Measurements from ENCODE around the gene SMIM38. TPM values are rescaled to one million over a fixed set of nuclear protein-coding genes. Genes with fewer than 3 reads are reported as not detected.

SMIM38 gene
- total and polyA plus RNA-seq, 2 experiments from 2014 or later, result 0.38 TPM; not detected in 1

DNA sequence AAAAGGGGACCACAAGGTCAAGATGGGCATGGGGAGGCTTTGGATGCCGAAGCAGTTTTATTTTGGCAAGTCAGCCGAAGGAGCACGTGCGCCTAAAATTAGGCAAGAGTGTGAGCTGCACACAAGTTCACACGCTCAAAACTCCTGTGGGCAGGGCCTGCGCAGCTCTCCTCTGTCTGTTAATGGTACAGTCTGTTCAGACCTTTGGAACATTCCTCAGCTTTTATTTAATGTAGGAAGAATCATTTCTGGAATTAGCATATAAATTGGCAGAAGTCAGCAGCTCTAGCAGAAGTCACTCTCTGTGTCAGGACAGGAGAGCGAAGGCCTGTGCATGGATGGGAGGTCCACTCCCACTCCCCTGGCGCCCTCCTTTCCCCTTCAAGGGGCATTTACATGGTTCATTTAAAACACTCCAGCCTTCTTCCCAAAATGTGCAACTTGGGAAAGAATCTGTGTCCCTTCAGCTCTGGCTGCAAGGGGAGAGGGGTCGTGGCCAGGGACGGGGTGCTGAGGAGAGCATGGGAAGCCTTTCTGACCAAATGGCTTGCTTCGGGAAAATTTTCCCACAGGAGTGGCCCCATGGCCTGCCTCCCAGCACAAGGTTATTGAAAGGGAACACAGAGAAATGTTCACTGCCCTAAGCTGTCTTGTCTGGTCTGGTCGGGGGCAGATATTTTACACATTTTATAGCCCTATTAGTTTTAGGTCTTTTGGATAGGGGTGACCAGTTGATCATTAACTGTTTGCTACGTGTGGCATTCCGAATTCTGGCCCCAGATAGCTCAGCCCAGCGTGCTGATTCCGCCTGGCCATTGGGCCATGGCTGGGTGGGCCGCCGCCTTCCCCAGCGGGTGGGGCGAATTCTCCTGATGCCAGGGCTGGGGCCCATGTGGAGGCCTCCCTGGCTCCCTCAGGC lies 43.9 kb upstream of the SMIM38 start:
- H3K9me3 Mint-ChIP-seq, result peaks cover 26% of the 10 kb centered on the region
- peaks cover 3% of the 10 kb centered on the region; the same call in 1 of the 3 replicates for H3K36me3 Mint-ChIP-seq (ENCODE audit: low read depth)
- H3K27me3 ChIP-seq (ENCODE audit: insufficient read depth), result no peaks in the 10 kb centered on the region
- H3F3A ChIP-seq (replicated peaks; ENCODE audit: low read depth), result no peaks in the 10 kb centered on the region
- H3K27ac Mint-ChIP-seq, result no peak overlapping the region
- H3K4me1 Mint-ChIP-seq, result no peaks in the 10 kb centered on the region
- TF ChIP-seq ZNF114 (CRISPR knock-in tag; IDR thresholded peaks at IDR 0.05) (no peak), CREB1 (CRISPR knock-in tag; IDR thresholded peaks at IDR 0.05; ENCODE audit: low read depth) (no peak), JUNB (IDR thresholded peaks at IDR 0.05; ENCODE audit: unreplicated experiment) (no peak), ZNF331 (CRISPR knock-in tag; IDR thresholded peaks at IDR 0.05; ENCODE audit: low read depth) (no peak), EZH2phosphoT487 (IDR thresholded peaks at IDR 0.05; ENCODE audit: unreplicated experiment) (no peak), NANOG (IDR thresholded peaks at IDR 0.05; ENCODE audit: borderline replicate concordance) (no peak), EZH2 (IDR thresholded peaks at IDR 0.05; ENCODE audit: low read depth, unreplicated experiment) (no peak), POLR2AphosphoS5 (IDR thresholded peaks at IDR 0.05; ENCODE audit: low read depth) (no peak), STAT1 (IDR thresholded peaks at IDR 0.05; ENCODE audit: unreplicated experiment) (no peak)
- TF ChIP-seq, protein P1, sequence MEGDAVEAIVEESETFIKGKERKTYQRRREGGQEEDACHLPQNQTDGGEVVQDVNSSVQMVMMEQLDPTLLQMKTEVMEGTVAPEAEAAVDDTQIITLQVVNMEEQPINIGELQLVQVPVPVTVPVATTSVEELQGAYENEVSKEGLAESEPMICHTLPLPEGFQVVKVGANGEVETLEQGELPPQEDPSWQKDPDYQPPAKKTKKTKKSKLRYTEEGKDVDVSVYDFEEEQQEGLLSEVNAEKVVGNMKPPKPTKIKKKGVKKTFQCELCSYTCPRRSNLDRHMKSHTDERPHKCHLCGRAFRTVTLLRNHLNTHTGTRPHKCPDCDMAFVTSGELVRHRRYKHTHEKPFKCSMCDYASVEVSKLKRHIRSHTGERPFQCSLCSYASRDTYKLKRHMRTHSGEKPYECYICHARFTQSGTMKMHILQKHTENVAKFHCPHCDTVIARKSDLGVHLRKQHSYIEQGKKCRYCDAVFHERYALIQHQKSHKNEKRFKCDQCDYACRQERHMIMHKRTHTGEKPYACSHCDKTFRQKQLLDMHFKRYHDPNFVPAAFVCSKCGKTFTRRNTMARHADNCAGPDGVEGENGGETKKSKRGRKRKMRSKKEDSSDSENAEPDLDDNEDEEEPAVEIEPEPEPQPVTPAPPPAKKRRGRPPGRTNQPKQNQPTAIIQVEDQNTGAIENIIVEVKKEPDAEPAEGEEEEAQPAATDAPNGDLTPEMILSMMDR (conservative IDR thresholded peaks at IDR 0.05; ENCODE audit: low read depth in 2 of 2), result no peak
- TF ChIP-seq, protein P2, sequence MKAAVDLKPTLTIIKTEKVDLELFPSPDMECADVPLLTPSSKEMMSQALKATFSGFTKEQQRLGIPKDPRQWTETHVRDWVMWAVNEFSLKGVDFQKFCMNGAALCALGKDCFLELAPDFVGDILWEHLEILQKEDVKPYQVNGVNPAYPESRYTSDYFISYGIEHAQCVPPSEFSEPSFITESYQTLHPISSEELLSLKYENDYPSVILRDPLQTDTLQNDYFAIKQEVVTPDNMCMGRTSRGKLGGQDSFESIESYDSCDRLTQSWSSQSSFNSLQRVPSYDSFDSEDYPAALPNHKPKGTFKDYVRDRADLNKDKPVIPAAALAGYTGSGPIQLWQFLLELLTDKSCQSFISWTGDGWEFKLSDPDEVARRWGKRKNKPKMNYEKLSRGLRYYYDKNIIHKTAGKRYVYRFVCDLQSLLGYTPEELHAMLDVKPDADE (IDR thresholded peaks at IDR 0.05), result no peak
- TF ChIP-seq, protein P3, sequence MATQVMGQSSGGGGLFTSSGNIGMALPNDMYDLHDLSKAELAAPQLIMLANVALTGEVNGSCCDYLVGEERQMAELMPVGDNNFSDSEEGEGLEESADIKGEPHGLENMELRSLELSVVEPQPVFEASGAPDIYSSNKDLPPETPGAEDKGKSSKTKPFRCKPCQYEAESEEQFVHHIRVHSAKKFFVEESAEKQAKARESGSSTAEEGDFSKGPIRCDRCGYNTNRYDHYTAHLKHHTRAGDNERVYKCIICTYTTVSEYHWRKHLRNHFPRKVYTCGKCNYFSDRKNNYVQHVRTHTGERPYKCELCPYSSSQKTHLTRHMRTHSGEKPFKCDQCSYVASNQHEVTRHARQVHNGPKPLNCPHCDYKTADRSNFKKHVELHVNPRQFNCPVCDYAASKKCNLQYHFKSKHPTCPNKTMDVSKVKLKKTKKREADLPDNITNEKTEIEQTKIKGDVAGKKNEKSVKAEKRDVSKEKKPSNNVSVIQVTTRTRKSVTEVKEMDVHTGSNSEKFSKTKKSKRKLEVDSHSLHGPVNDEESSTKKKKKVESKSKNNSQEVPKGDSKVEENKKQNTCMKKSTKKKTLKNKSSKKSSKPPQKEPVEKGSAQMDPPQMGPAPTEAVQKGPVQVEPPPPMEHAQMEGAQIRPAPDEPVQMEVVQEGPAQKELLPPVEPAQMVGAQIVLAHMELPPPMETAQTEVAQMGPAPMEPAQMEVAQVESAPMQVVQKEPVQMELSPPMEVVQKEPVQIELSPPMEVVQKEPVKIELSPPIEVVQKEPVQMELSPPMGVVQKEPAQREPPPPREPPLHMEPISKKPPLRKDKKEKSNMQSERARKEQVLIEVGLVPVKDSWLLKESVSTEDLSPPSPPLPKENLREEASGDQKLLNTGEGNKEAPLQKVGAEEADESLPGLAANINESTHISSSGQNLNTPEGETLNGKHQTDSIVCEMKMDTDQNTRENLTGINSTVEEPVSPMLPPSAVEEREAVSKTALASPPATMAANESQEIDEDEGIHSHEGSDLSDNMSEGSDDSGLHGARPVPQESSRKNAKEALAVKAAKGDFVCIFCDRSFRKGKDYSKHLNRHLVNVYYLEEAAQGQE (IDR thresholded peaks at IDR 0.05; ENCODE audit: unreplicated experiment), result no peak
- TF ChIP-seq, protein P4, sequence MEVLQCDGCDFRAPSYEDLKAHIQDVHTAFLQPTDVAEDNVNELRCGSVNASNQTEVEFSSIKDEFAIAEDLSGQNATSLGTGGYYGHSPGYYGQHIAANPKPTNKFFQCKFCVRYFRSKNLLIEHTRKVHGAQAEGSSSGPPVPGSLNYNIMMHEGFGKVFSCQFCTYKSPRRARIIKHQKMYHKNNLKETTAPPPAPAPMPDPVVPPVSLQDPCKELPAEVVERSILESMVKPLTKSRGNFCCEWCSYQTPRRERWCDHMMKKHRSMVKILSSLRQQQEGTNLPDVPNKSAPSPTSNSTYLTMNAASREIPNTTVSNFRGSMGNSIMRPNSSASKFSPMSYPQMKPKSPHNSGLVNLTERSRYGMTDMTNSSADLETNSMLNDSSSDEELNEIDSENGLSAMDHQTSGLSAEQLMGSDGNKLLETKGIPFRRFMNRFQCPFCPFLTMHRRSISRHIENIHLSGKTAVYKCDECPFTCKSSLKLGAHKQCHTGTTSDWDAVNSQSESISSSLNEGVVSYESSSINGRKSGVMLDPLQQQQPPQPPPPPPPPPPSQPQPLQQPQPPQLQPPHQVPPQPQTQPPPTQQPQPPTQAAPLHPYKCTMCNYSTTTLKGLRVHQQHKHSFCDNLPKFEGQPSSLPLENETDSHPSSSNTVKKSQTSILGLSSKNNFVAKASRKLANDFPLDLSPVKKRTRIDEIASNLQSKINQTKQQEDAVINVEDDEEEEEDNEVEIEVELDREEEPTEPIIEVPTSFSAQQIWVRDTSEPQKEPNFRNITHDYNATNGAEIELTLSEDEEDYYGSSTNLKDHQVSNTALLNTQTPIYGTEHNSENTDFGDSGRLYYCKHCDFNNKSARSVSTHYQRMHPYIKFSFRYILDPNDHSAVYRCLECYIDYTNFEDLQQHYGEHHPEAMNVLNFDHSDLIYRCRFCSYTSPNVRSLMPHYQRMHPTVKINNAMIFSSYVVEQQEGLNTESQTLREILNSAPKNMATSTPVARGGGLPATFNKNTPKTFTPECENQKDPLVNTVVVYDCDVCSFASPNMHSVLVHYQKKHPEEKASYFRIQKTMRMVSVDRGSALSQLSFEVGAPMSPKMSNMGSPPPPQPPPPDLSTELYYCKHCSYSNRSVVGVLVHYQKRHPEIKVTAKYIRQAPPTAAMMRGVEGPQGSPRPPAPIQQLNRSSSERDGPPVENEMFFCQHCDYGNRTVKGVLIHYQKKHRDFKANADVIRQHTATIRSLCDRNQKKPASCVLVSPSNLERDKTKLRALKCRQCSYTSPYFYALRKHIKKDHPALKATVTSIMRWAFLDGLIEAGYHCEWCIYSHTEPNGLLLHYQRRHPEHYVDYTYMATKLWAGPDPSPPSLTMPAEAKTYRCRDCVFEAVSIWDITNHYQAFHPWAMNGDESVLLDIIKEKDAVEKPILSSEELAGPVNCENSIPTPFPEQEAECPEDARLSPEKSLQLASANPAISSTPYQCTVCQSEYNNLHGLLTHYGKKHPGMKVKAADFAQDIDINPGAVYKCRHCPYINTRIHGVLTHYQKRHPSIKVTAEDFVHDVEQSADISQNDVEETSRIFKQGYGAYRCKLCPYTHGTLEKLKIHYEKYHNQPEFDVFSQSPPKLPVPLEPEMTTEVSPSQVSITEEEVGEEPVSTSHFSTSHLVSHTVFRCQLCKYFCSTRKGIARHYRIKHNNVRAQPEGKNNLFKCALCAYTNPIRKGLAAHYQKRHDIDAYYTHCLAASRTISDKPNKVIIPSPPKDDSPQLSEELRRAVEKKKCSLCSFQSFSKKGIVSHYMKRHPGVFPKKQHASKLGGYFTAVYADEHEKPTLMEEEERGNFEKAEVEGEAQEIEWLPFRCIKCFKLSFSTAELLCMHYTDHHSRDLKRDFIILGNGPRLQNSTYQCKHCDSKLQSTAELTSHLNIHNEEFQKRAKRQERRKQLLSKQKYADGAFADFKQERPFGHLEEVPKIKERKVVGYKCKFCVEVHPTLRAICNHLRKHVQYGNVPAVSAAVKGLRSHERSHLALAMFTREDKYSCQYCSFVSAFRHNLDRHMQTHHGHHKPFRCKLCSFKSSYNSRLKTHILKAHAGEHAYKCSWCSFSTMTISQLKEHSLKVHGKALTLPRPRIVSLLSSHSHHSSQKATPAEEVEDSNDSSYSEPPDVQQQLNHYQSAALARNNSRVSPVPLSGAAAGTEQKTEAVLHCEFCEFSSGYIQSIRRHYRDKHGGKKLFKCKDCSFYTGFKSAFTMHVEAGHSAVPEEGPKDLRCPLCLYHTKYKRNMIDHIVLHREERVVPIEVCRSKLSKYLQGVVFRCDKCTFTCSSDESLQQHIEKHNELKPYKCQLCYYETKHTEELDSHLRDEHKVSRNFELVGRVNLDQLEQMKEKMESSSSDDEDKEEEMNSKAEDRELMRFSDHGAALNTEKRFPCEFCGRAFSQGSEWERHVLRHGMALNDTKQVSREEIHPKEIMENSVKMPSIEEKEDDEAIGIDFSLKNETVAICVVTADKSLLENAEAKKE (CRISPR knock-in tag; IDR thresholded peaks at IDR 0.05), result no peak
- DNase-seq (ENCODE audit: low spot score) (no peak), ATAC-seq (no peak; the same call in 2 of the 3 replicates)
- no peaks in the 10 kb centered on the region for H3K9me2 ChIP-seq (ENCODE audit: insufficient read depth)
- H3K4me3 Mint-ChIP-seq, result no peak overlapping the region
- H3K27me3 Mint-ChIP-seq (ENCODE audit: insufficient read depth, low read depth, poor library complexity), result peaks cover 10% of the 10 kb centered on the region
- H3K27ac ChIP-seq (ENCODE audit: low read depth), result no peak overlapping the region
- no peaks in the 10 kb centered on the region for H3K4me1 ChIP-seq (ENCODE audit: insufficient read depth)
- no peak overlapping the region for H2AFZ ChIP-seq
- no peaks in the 10 kb centered on the region for H3K79me2 ChIP-seq (replicated peaks; ENCODE audit: insufficient read depth)
- H3K4me3 ChIP-seq, result no peak overlapping the region
- no peaks in the 10 kb centered on the region for H3K36me3 ChIP-seq (ENCODE audit: insufficient read depth)
- no peak overlapping the region for H3K4me2 ChIP-seq
- no peaks in the 10 kb centered on the region for H4K20me1 ChIP-seq (replicated peaks; ENCODE audit: insufficient read depth)

All from GM23338 (cell line).